Omental fat pad (tissue), 4 donors: ENCODE results near the gene ATP2B1. TPM values are rescaled to one million over a fixed set of nuclear protein-coding genes. Genes with fewer than 3 reads are reported as not detected.

Source experiments
- ATAC-seq: fragments of 150-250 bp; one replicate; pipeline ENCODE4 v1.9.1; 2016; ENCODE audit warnings: mild to moderate bottlenecking, moderate library complexity; ENCODE audit not compliant: low FRiP score
- DNase-seq: peaks from one replicate; pipeline ENCODE4 v3.0.0-alpha.2; 2019; ENCODE audit warnings: low spot score
- total RNA-seq, 4 donors: library from RNA; depleted of rRNA; stranded (reverse); fragments of >200 nt; gene quantifications; one replicate each; pipeline ENCODE4 v1.1.0, GENCODE V29; 2016
- TF ChIP-seq, protein P1 (sequence below), 3 donors: fragments of 450-650 bp; IDR thresholded peaks; one replicate each; pipeline ENCODE4 v1.5.1; 2016 to 2017; ENCODE audit warnings: antibody characterized with exemption in 3 of 3, mild to moderate bottlenecking in 3 of 3, moderate library complexity in 2 of 3

ATP2B1 gene
- total RNA-seq, 4 donors from 2014 or later, result 29.5 to 116 (median 68.4) TPM

- DNase-seq (no peak), ATAC-seq (no peak)
- TF ChIP-seq, protein P1, sequence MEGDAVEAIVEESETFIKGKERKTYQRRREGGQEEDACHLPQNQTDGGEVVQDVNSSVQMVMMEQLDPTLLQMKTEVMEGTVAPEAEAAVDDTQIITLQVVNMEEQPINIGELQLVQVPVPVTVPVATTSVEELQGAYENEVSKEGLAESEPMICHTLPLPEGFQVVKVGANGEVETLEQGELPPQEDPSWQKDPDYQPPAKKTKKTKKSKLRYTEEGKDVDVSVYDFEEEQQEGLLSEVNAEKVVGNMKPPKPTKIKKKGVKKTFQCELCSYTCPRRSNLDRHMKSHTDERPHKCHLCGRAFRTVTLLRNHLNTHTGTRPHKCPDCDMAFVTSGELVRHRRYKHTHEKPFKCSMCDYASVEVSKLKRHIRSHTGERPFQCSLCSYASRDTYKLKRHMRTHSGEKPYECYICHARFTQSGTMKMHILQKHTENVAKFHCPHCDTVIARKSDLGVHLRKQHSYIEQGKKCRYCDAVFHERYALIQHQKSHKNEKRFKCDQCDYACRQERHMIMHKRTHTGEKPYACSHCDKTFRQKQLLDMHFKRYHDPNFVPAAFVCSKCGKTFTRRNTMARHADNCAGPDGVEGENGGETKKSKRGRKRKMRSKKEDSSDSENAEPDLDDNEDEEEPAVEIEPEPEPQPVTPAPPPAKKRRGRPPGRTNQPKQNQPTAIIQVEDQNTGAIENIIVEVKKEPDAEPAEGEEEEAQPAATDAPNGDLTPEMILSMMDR (IDR thresholded peaks at IDR 0.05), result no peak
These were observed 137.0 kb downstream of the ATP2B1 start for GRCh38 chr12:89571491-89572195.

DNA sequence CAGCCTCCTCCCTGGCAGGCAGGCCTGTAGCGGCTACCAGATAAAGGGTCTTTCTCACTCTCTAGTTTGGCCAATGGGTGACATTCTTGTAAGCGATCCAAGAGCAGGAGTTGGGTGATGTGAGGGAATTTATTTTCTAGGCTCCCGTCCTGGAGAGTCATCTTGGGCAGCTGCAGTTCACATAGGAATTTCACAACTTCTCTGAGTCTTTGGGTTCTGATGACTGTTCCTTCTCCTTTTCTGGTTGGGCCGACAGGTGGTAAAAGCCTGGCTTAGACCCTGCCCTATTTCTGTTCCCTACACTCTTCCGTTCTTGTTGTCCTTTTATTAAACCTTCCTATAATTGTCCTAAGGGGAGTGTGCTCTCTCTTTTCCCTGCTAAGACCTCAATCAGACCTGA, 140.2 kb downstream of the ATP2B1 start:
- peak; percentile 54 for ATAC-seq
- DNase-seq, result no peak
- TF ChIP-seq, protein P1 (IDR thresholded peaks at IDR 0.05), result no peak

DNA sequence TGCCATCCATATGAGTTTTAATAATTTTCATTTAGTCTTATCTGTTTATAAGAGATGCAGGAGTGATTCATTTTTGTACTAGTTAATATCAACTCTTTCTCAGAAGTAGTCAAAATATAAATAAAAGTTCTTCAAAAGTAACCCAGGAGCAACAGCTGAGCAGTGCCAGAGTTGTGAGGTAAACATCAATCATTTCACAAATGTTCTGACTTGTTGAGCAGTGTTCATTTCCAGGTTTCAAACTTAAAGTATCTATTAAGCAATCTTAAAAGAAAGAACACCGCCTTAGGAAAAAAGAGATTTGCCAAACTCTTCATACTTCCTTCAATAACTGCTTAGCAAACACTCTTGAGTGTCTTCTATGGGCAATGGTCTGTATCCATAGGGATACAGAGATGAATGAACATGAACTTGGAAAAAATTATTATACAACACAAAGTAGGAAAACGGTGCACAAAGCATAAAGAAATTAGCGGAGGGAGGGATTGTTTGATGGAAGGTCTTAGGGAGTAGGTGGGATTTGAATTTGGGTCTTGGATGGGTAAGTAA, 140.9 kb downstream of the ATP2B1 start:
- ATAC-seq (peak; percentile 39), DNase-seq (no peak)
- TF ChIP-seq, protein P1 (IDR thresholded peaks at IDR 0.05), result no peak

GRCh38 chr12:89566615-89567014, 142.0 kb downstream of the ATP2B1 start:
- DNase-seq (no peak), ATAC-seq (no peak)
- TF ChIP-seq, protein P1 (IDR thresholded peaks at IDR 0.05), result no peak

GRCh38 chr12:89565002-89565401, 143.6 kb downstream of the ATP2B1 start:
- TF ChIP-seq, protein P1 (IDR thresholded peaks at IDR 0.05), result no peak
- no peak for DNase-seq
- ATAC-seq, result no peak

DNA sequence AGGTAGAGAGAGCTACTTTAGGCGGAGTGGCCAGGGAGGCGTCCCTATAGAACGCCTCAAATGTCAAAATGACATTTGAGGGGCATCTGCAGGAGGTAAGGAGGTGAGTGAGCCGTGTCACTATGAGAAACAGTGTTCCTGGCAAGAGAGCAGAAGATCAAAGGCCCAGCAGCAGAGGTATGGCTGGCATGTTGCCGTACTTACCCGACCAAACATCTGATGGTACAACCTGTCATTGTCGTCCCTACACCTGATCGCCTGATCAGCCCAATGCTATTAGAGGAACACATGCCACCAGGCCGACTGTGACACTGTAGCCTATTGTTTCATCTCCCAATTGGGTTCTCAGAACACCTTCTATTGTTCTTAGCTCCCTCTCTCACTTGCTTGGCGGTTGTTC, 148.9 kb downstream of the ATP2B1 start:
- ATAC-seq (no peak), DNase-seq (no peak)
- TF ChIP-seq, protein P1 (IDR thresholded peaks at IDR 0.05), result no peak

DNA sequence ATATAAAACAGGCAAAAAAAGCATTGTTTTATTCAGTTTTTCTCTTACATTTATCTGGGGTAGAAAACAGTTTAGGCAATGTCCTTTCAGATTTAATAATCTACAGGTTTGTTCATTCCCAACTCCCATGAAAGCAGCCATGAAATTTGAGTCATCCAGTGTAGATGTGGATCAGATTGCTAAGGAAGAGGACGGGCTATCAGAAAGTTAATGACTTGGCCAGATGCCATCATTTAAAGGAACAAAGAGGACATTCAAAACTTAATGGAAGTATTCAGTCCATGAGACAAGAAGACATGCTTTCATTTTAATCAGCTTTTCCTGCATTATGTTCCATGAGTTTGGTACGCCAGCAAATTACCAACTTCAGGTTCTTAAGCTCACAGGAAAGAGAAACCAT, 151.7 kb downstream of the ATP2B1 start:
- TF ChIP-seq, protein P1 (IDR thresholded peaks at IDR 0.05), result no peak
- no peak for ATAC-seq
- DNase-seq, result no peak
